Activated CD4-positive, alpha-beta T cell treated with anti-CD3 and anti-CD28 coated beads for 24 hours (primary cell): ENCODE measurements around the gene NUDT1.
"Not testable (repeated sequence)": the region's sequence is repeated elsewhere in the genome, so short reads cannot be mapped to it uniquely, and the experiment has no call there.

ENCODE experiments used
- DNase-seq, 2 donors: peaks; one replicate each; pipeline ENCODE4 v3.0.0-alpha.2; 2020; ENCODE audit warnings: low read depth in 2 of 2

NUDT1 gene

GRCh38 chr7:2269089-2269990 lies 27.3 kb downstream of the NUDT1 start:
- not testable (repeated sequence) for DNase-seq

GRCh38 chr7:2269991-2270460 lies 28.0 kb downstream of the NUDT1 start:
- DNase-seq = no peak

- no peak for DNase-seq
Observed at GRCh38 chr7:2270495-2270894, 28.5 kb downstream of the NUDT1 start.

DNA sequence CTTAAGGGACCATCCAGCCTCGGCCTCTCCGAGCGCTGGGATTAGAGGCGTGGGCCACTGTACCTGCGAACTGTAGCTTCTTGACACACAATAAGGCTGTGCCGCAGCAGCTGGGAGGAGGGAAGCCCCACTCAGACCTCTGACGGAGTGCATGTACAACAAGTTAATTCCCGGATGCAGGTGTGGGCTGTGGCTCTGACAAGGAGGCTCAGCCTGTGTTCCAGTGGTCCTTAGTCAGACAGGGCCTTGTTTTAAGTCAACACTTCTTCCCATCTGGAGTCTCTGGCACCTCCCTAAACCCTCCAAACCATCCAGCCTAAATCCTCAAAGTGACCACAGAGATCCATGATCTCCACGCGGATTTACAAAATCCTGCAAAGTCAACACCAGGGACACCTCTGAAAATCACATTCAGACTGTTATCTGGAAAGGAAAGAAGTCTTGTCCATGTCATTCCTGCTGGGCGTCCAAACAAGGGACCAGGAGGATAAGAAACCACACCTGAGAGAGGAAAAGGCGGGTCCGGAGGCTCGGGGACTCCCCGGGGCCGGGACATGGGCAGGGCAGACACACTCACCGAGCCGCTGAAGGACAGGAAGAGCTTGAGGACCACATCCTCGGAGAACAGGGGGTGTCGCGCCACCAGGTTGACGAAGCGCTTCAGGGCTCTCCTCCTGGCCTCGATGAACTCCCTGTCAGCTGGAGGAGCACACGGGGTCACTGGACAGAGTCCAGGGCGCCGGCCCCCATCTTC lies 29.4 kb downstream of the NUDT1 start:
- no peak for DNase-seq

- no peak for DNase-seq
Observed at GRCh38 chr7:2272031-2272430, 30.0 kb downstream of the NUDT1 start.

DNA sequence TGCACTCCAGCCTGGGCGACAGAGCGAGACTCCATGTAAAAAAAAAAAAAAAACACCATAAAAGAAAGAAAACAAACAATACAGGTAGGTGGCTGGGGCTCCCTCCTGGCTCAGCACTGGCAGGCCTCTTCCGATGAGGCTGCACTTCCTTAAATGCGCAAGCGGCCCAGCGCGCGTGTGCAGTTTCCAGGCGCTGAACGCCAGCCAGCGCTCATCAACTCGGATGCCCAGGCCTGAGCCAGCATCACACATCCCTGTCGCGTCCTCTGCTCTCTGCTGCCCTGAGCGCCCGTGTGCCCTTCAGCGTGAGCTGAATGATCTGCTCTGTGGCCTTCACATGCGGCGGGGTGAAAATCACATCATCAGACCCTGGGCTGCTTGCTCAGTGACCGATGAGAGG lies 31.8 kb downstream of the NUDT1 start:
- no peak for DNase-seq

- no peak for DNase-seq
Observed at GRCh38 chr7:2274666-2275065, 32.6 kb downstream of the NUDT1 start.

- no peak for DNase-seq
Observed at GRCh38 chr7:2275101-2275500, 33.1 kb downstream of the NUDT1 start.

- no peak for DNase-seq
Observed at GRCh38 chr7:2276107-2276506, 34.1 kb downstream of the NUDT1 start.

GRCh38 chr7:2278026-2278425 lies 36.0 kb downstream of the NUDT1 start:
- no peak for DNase-seq

GRCh38 chr7:2279896-2280295 lies 37.9 kb downstream of the NUDT1 start:
- no peak for DNase-seq

DNA sequence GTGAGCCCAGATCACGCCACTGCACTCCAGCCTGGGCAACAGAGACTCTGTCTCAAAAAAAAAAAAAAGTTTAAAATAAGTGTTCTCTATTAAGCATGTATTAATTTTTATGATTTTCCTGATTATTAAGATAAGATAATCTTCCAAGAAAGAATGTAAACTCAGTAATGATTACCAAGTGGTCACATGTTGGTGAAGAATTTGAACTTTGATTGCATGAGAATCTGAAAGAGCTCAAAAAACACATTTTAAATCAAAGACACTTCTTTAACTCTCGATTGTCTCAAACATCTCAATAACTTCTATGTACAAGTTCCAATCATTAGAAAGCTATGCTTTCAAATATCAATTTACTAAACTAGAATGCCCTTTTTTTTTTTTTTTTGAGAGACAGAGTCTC lies 38.4 kb downstream of the NUDT1 start:
- no peak for DNase-seq

DNA sequence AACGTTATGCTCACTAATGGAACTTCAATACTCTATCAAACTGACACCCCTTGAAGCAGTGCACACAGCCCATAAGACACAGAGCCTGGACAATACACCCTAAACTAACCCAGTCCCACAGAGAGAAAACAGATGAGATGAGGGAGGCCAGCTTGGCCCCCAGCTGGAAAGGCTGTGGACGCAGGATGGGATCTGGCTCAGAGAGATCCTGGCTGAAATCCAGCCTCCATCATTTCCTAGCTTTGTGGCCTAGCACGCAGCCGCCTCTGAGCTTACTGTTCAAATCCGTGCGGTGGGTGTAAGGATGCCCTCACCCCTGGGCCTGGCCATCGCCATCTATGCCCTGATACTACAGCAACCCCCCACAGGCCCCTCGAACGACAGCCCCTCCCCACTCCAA lies 39.5 kb downstream of the NUDT1 start:
- no peak for DNase-seq

DNA sequence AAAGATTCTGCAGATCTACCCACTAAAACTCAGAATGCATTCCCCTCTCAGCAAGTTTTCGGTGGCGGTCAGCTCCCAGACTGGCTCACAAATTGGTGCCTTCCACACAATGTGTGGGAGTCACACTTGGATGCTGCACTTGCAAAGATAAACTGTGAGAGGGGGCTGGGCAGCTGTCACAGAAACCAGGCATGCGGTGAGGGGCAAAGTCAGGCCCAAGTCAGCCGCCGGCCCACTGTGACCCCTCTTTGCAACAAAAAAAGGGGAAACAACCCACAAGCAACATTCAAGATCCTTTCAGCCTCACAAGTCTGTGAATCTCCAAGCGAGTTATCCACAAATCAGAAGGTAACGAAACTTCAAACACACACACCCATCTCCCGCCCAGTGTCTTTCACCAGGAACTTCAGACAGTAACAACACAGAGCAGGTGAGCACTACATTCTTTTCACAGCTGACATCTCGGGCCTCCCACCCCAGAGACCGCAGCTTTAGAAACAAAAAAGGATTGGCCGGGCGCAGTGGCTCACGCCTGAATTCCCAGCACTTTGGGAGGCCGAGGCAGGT lies 40.2 kb downstream of the NUDT1 start:
- no peak for DNase-seq

GRCh38 chr7:2283074-2283473 lies 41.0 kb downstream of the NUDT1 start:
- no peak for DNase-seq

DNA sequence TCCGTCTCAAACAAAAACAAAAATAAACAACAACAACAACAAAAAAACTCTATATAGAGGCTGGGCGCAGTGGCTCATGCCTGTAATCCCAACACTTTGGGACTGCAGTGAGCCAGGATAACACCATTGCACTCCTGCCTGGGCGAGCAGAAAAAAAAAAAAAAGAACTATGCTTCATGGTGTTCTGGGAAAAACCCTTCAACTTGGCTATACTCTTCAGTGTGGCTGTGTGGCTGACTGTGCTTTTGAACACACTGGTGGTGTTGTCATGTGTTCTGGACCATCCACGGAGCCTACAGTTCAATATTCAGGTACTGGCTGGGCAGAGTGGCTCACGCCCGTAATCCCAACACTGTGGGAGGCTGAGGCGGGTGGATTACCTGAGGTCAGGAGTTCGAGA lies 45.7 kb downstream of the NUDT1 start:
- no peak for DNase-seq

DNA sequence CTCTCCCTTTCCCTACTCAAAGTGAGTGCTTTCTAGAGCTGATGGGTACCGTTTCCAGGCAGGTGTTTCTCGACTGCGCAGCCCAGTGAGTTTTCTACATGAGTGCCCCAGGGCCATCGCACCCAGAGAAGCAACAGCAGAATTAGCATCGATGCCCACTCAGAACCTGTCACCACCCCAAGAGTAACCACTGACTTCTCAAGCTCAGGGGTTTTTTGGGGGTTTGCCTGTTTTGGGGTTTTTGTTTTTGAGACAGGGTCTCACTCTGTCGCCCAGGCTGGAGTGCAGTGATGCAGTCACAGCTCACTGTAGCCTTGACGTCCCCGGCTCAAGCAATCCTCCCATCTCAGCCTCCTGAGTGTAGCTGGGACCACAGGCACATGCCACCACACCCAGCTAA lies 46.5 kb downstream of the NUDT1 start:
- DNase-seq = no peak

DNA sequence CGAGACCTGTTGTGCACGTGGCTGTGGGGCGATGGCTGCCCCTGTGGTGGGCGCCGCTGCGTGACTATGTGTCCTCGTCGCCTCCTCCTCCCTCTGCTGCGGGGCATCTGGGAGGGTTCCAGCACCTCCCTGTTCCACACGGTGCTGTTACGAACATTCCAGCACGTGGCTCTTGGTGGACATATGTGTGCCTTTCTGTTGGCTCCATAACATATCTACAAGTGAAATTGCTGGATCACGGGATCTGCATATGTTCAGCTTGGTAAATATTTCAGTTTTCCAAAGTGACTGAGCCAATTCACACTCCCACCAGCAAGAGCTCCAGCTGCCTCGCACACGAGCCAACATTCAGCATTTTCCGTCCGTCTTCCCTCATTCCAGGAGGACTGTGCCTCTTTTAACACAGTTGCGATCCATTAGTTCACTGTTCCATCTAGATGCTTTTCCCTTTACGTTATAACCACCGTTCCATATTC lies 47.1 kb downstream of the NUDT1 start:
- no peak for DNase-seq

GRCh38 chr7:2289621-2290020 lies 47.6 kb downstream of the NUDT1 start:
- no peak for DNase-seq

DNA sequence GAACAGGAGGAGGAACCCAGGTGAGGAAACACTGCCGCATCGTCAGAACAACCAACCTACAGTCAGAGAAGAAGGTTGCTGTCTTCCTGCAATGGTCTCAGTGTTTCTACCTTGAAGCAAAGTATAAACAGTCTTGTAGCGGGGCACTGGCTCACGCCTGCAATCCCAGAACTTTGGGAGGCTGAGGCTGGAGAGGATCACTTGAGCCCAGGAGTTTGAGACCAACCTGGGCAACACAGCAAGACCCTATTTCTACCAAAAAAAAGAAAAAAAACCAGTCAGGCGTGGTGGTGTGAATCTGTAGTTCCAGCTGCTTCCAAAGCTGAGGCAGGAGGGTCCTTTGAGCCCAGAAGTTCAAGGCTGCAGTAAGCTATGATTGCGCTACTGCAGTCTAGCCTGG lies 48.9 kb downstream of the NUDT1 start:
- DNase-seq = no peak

DNA sequence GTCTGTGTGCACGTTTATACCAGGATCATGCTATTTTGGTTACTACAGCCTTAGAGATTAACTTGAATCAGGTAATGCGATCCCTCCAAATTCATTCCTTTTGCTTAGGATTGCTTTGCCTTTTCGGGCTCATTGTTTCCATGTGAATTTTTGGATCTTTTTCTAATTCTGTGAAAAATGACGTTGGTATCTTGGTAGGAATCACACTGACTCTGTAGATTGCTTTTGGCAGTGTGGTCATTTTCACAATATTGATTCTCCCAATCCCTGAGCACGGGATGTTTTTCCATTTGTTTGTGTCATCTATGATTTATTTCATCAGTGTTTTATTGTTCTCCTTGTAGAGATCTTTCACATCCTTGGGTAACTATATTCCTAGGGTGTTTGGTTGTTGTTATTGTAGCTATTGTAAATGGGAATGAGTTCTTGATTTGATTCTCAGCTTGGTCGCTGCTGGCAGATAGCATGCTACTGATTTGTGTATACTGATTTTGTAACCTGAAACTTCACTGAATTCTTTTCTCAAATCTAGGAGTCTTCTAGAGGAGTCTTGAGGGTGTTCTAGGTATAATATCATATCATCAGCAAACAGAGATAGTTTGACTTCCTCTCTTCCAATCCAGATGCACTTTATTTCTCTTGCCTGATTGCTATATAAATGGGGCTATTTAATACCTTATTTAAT lies 54.1 kb downstream of the NUDT1 start:
- DNase-seq = no peak

- no peak for DNase-seq
Observed at GRCh38 chr7:2296832-2297231, 54.8 kb downstream of the NUDT1 start.
